Adrenal gland (tissue), 5 donors: ENCODE data around the gene CCDC192.

Experiments used
- POLR2A ChIP-seq, 2 donors: fragments of 450-650 bp; IDR thresholded peaks; one replicate each; pipeline ENCODE4 v1.6.1; 2017; ENCODE audit warnings: antibody characterized with exemption in 2 of 2, mild to moderate bottlenecking in 2 of 2, moderate library complexity in 1 of 2
- TF ChIP-seq, protein P1 (sequence below), 6 experiments: fragments of 450-650 bp in 4 of 6; fragments of 200-600 bp in 2 of 6; sonication (generic) in 1 of 6; IDR thresholded peaks; 1 replicate in 5 of 6; 2 replicates in 1 of 6; pipeline versions ENCODE4 v1.5.1 to v1.8.0; 2016 to 2021; ENCODE audit warnings: antibody characterized with exemption in 6 of 6, mild to moderate bottlenecking in 2 of 6, moderate library complexity in 1 of 6
- donor health status: DM: no; HTN: no; CAD: no.

DNA sequence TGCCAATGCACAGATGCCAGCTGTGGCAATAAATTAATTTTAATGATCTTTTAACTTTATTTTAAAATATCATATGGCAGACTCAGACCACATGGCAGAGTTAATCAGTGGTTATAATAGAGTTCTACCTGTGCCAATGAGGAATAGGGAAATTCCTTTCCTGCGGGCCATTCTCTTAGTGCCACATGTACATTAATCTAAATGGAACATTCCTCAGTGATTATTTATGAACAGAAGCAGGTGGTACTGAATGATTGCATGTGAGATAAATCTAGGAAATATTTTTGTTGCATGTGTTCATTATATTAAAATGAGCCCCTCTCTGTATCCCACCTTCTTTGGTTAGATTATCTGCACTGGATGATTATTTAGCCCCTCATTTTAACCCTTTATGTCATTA is 102.3 kb downstream of the CCDC192 start:
- TF ChIP-seq, protein P1, sequence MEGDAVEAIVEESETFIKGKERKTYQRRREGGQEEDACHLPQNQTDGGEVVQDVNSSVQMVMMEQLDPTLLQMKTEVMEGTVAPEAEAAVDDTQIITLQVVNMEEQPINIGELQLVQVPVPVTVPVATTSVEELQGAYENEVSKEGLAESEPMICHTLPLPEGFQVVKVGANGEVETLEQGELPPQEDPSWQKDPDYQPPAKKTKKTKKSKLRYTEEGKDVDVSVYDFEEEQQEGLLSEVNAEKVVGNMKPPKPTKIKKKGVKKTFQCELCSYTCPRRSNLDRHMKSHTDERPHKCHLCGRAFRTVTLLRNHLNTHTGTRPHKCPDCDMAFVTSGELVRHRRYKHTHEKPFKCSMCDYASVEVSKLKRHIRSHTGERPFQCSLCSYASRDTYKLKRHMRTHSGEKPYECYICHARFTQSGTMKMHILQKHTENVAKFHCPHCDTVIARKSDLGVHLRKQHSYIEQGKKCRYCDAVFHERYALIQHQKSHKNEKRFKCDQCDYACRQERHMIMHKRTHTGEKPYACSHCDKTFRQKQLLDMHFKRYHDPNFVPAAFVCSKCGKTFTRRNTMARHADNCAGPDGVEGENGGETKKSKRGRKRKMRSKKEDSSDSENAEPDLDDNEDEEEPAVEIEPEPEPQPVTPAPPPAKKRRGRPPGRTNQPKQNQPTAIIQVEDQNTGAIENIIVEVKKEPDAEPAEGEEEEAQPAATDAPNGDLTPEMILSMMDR (IDR thresholded peaks at IDR 0.05), result no peak
- TF ChIP-seq POLR2A (IDR thresholded peaks at IDR 0.05), result no peak
